Bronchial smooth muscle cell (primary cell): ENCODE measurements around the gene CKLF. TPM values are rescaled to one million over a fixed set of nuclear protein-coding genes. Genes with fewer than 3 reads are reported as not detected.

Source experiments
- total RNA-seq: library from RNA; depleted of rRNA; stranded (reverse); fragments of >200 nt; gene quantifications from 2 replicates; pipeline ENCODE4 v1.2.1, GENCODE V29; 2014

The CKLF gene, protein sequence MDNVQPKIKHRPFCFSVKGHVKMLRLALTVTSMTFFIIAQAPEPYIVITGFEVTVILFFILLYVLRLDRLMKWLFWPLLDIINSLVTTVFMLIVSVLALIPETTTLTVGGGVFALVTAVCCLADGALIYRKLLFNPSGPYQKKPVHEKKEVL
- total RNA-seq = 38.0 and 53.3 TPM in 2 replicates

GRCh38 chr16:66552286-66553177 is at the start of gene CKLF:
Gene CKLF, plus strand, starts transcription at chr16:66552576. Its CDS starts 140 bp downstream, at chr16:66552716.

GRCh38 chr16:66549284-66550131 is 2.9 kb upstream of the CKLF start, which contains the start of gene TK2:
Gene TK2, minus strand, starts transcription at chr16:66550122. Its CDS starts 61 bp downstream, at chr16:66550061.

DNA sequence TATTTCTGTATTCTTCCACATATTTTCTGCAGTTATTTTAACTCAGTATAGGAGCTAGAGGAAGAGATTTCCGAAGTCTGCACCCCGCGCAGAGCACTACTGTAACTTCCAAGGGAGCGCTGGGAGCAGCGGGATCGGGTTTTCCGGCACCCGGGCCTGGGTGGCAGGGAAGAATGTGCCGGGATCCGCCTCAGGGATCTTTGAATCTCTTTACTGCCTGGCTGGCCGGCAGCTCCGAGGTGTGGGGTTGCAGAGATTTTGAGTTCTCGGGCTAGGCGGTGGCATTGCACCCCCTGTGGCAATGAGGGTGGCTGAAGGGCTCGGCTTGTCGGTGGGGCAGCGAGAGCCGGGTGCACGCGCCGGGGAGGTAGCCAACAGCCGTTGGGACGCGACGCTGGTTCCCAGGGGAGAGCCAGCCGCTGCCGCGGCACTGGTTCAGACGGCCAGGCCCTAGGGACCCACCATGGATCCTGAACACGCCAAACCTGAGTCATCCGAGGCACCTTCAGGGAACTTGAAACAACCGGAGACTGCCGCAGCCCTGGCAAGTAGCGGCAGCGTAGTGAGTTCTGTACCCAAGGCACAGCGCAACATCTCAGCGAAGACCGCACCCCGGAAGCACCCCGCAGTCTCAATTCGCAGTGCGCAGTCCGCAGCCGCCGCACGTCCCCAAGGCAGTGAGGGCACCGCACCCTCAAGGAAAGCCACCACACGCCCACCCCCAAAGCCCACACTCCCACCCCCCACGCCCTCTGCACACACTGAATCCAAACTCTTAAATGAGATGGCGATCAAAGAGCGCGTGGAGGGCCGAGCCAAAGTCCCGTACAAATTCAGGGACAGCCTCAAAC is 13.9 kb downstream of the CKLF start, which contains the start of gene CMTM1:
TSS of gene CMTM1 (plus strand) at position 389 of the 851 bp plus-strand sequence. CDS start at position 464, 75 bp downstream.

GRCh38 chr16:66578651-66579531 is 26.5 kb downstream of the CKLF start, which contains the start of gene CMTM2:
Gene CMTM2, plus strand, starts transcription at chr16:66579463. Its CDS starts 145 bp downstream, at chr16:66579608.

GRCh38 chr16:66604376-66605176 is 52.2 kb downstream of the CKLF start, which contains the start of gene CMTM3:
Gene CMTM3, plus strand, starts transcription at chr16:66604704. Its CDS starts 102 bp downstream, at chr16:66604806.

Other genes starting within 250 kb of the CKLF start
- gene CDH5, start 185.9 kb upstream of the CKLF start, total RNA-seq = under 0.01 and 0.09 TPM in 2 replicates
- not detected in 2 replicates for gene BEAN1, start 125.3 kb upstream of the CKLF start, total RNA-seq
- 53.6 and 58.9 TPM in 2 replicates for gene TK2, start 2.5 kb upstream of the CKLF start, total RNA-seq
- 0.95 and 1.5 TPM in 2 replicates for gene CMTM1, start 13.9 kb downstream of the CKLF start, total RNA-seq
- gene CMTM2, start 26.9 kb downstream of the CKLF start, total RNA-seq = not detected in 2 replicates
- gene CMTM3, start 52.1 kb downstream of the CKLF start, total RNA-seq = 5.4 and 8.8 TPM in 2 replicates
- 3.5 and 6.5 TPM in 2 replicates for gene CMTM4, start 144.2 kb downstream of the CKLF start, total RNA-seq
- 122 and 152 TPM in 2 replicates for gene DYNC1LI2, start 199.0 kb downstream of the CKLF start, total RNA-seq
- gene TERB1, start 249.0 kb downstream of the CKLF start, total RNA-seq = under 0.01 and 0.09 TPM in 2 replicates